Hindlimb muscle (tissue), 1 donor: ENCODE measurements around the gene LRMDA. TPM values are rescaled to one million over a fixed set of nuclear protein-coding genes. Genes with fewer than 3 reads are reported as not detected.
"Not testable (repeated sequence)": the region's sequence is repeated elsewhere in the genome, so short reads cannot be mapped to it uniquely, and the experiment has no call there.

Source experiments
- DNase-seq: peaks from one replicate; pipeline ENCODE4 v3.0.0-alpha.2; 2013
- polyA plus RNA-seq: library from polyadenylated mRNA; unstranded; fragments of 120-200 nt; gene quantifications from one replicate; pipeline ENCODE4 v1.2.1, GENCODE V29; 2013; ENCODE audit not compliant: insufficient read length

Gene LRMDA
- polyA plus RNA-seq, 1 donor = 6.6 TPM

- no peak for DNase-seq
Measured at GRCh38 chr10:75508814-75509306, 77.4 kb downstream of the LRMDA start.

GRCh38 chr10:75509706-75510105 is 78.3 kb downstream of the LRMDA start:
- DNase-seq = no peak

- DNase-seq = no peak
Measured at GRCh38 chr10:75511011-75511410, 79.6 kb downstream of the LRMDA start.

GRCh38 chr10:75512203-75512933 is 80.9 kb downstream of the LRMDA start:
- no peak for DNase-seq

GRCh38 chr10:75513292-75513885 is 82.0 kb downstream of the LRMDA start:
- no peak for DNase-seq

GRCh38 chr10:75514830-75515229 is 83.4 kb downstream of the LRMDA start:
- DNase-seq = no peak

- DNase-seq = not testable (repeated sequence)
Measured at GRCh38 chr10:75516154-75516553, 84.7 kb downstream of the LRMDA start.

GRCh38 chr10:75519213-75519612 is 87.8 kb downstream of the LRMDA start:
- not testable (repeated sequence) for DNase-seq

- not testable (repeated sequence) for DNase-seq
Measured at GRCh38 chr10:75521194-75521829, 89.9 kb downstream of the LRMDA start.

GRCh38 chr10:75525067-75525466 is 93.6 kb downstream of the LRMDA start:
- no peak for DNase-seq

GRCh38 chr10:75525646-75526045 is 94.2 kb downstream of the LRMDA start:
- no peak for DNase-seq

- no peak for DNase-seq
Measured at GRCh38 chr10:75527542-75527941, 96.1 kb downstream of the LRMDA start.

- no peak for DNase-seq
Measured at GRCh38 chr10:75528392-75528791, 97.0 kb downstream of the LRMDA start.

- DNase-seq = no peak
Measured at GRCh38 chr10:75530299-75530698, 98.9 kb downstream of the LRMDA start.

- DNase-seq = no peak
Measured at GRCh38 chr10:75531571-75532031, 100.2 kb downstream of the LRMDA start.

- DNase-seq = no peak
Measured at GRCh38 chr10:75532253-75532924, 101.0 kb downstream of the LRMDA start.

- no peak for DNase-seq
Measured at GRCh38 chr10:75538144-75538543, 106.7 kb downstream of the LRMDA start.

GRCh38 chr10:75538765-75539164 is 107.3 kb downstream of the LRMDA start:
- no peak for DNase-seq

- no peak for DNase-seq
Measured at GRCh38 chr10:75540357-75540966, 109.0 kb downstream of the LRMDA start.

- DNase-seq = no peak
Measured at GRCh38 chr10:75540981-75541380, 109.6 kb downstream of the LRMDA start.

- DNase-seq = no peak
Measured at GRCh38 chr10:75541411-75541810, 110.0 kb downstream of the LRMDA start.

- DNase-seq = no peak
Measured at GRCh38 chr10:75542084-75542483, 110.7 kb downstream of the LRMDA start.

GRCh38 chr10:75542906-75543305 is 111.5 kb downstream of the LRMDA start:
- DNase-seq = peak; percentile 15
